ENCODE results near the gene PTPRN2.

GRCh38 chr7:157518514-157519175 is 1069.0 kb downstream of the PTPRN2 start:
- TF ChIP-seq TARDBP (IDR thresholded peaks at IDR 0.05) (no peak), NFRKB (IDR thresholded peaks at IDR 0.05) (no peak), FOXM1 (IDR thresholded peaks at IDR 0.05; ENCODE audit: borderline replicate concordance) (no peak)
